ENCODE data around the gene CHMP6.

The CHMP6 gene

DNA sequence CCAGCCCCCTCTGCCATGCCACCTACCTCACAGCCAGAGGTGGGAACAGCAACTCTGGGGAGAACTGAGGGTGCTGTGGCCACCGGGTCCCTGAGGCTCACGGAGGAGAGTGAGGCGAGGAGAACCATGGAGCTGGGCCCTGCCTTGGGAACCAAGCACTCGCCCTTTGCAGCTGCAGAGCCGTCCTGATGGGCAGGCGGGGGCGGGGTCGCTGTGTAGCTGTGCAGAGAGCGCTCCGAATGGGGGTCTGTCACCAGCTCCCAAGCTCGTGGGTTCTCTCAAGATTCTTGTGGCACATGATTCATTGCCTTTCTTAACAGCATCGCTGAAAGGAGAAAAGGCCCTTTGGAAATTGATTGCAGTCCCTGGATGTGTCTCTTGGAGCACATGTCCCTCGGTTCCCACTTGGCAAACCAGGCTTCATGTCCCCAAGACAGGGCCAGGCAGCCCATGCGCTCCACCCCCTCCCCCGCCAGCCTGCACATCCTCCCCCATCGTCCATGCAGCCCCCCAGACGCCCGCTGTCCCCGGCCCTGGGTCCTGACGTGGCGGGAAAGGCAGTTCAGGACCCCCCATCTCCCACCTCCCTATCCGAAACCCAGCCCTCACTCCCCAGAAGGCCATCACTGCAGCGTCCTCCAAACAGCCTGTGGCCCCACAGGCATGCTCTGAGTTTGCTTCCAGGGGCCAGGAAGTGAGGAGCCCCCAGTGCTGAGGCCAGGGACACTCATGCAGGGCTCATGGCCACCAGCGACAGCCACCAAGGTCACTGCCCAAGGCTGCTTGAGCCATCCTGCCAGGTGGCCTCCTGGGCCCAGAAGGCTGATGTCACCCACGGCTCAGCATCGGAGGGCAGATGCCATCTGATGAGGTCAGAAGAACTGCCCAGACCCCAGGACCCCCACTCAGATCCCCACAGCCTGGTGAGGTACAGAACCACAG lies 20.6 kb upstream of the CHMP6 start:
- TF ChIP-seq, protein P1, sequence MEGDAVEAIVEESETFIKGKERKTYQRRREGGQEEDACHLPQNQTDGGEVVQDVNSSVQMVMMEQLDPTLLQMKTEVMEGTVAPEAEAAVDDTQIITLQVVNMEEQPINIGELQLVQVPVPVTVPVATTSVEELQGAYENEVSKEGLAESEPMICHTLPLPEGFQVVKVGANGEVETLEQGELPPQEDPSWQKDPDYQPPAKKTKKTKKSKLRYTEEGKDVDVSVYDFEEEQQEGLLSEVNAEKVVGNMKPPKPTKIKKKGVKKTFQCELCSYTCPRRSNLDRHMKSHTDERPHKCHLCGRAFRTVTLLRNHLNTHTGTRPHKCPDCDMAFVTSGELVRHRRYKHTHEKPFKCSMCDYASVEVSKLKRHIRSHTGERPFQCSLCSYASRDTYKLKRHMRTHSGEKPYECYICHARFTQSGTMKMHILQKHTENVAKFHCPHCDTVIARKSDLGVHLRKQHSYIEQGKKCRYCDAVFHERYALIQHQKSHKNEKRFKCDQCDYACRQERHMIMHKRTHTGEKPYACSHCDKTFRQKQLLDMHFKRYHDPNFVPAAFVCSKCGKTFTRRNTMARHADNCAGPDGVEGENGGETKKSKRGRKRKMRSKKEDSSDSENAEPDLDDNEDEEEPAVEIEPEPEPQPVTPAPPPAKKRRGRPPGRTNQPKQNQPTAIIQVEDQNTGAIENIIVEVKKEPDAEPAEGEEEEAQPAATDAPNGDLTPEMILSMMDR (IDR thresholded peaks at IDR 0.05; ENCODE audit: low read depth, low read length, missing control alignments): no peak
- no peak for DNase-seq (ENCODE audit: low read depth)
- no peak overlapping the region for H3K4me3 ChIP-seq (ENCODE audit: low read depth, low read length)
- in situ Hi-C loops (cut with HindIII; ENCODE audit: low sequenced_read_pairs): loop anchor here (25.0 kb wide), 1 partner anchor 534 kb away; no protein-coding TSS in a partner anchor

DNA sequence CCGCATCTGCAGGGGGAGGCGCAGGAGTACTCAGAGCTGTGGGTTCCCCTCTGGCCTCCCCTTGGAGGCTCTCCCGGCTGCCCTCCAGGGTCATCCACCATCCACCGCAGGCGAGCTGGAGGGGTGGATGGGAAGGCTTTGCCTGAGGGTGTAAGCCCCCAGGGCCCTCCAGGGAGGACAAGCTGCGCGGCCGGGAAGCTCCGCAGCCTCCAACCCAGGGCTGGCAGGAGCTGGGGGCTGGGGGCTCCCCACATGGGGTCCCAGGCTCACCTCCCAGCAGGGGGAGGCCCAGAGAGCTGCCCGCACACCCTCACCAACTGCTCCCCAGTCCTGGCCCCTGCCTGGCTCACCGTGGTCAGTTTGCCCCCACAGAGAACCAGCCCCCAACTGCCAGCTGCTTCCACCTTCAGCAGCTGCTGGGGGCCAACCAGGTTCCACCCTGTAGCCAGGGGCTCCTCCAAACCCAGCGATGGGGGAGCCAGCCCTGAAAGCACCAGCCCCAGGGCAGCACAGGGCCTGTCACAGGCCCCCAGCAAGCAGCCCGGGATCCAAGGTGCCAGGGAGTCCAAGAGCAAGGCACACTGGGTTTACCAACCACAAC lies 19.8 kb upstream of the CHMP6 start:
- in situ Hi-C loops (cut with HindIII; ENCODE audit: low sequenced_read_pairs): loop anchor here (25.0 kb wide), 1 partner anchor 535 kb away; no protein-coding TSS in a partner anchor
- DNase-seq (ENCODE audit: low read depth): no peak
- TF ChIP-seq, protein P1 (IDR thresholded peaks at IDR 0.05; ENCODE audit: low read depth, low read length, missing control alignments): no peak
- H3K4me3 ChIP-seq (ENCODE audit: low read depth, low read length): no peak overlapping the region

DNA sequence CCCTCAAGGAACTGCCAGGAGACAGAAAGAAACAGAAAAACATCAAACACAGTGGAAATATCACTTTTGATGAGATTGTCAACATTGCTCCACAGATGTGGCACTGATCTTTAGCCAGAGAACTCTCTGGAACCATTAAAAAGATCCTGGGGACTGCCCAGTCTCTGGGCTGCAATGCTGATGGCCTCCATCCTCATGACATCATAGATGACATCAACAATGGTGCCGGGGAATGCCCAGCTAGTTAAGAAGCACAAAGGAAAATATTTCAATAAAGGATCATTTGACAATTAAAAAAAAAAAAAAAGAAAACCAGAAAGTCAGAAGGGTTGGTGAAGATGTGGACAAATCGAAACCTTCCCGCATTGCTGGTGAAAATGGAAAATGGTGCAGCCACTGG lies 14.9 kb upstream of the CHMP6 start:
- TF ChIP-seq, protein P1 (IDR thresholded peaks at IDR 0.05; ENCODE audit: low read depth, low read length, missing control alignments): no peak
- in situ Hi-C loops (cut with HindIII; ENCODE audit: low sequenced_read_pairs): no loop called here
- DNase-seq (ENCODE audit: low read depth): no peak
- H3K4me3 ChIP-seq (ENCODE audit: low read depth, low read length): no peak overlapping the region

DNA sequence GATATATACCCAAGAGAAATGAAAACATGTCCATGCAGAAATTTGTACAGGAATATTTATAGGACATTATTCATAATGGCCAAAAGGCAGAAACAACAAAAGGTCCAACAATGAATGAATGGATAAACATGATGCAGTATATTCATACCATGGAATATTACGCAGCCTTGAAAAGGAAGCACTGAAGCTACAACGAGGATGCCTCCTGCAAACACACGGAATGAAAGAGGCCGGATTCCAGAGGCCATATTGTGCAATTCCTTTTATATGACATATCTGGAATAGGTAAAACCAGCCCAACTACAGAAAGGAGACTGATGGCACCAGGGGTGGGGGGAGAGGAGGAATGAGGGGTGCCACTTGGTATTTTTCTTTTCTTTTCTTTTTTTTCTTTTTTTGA lies 14.5 kb upstream of the CHMP6 start:
- H3K4me3 ChIP-seq (ENCODE audit: low read depth, low read length): no peak overlapping the region
- in situ Hi-C loops (cut with HindIII; ENCODE audit: low sequenced_read_pairs): no loop called here
- TF ChIP-seq, protein P1 (IDR thresholded peaks at IDR 0.05; ENCODE audit: low read depth, low read length, missing control alignments): no peak
- DNase-seq (ENCODE audit: low read depth): no peak

DNA sequence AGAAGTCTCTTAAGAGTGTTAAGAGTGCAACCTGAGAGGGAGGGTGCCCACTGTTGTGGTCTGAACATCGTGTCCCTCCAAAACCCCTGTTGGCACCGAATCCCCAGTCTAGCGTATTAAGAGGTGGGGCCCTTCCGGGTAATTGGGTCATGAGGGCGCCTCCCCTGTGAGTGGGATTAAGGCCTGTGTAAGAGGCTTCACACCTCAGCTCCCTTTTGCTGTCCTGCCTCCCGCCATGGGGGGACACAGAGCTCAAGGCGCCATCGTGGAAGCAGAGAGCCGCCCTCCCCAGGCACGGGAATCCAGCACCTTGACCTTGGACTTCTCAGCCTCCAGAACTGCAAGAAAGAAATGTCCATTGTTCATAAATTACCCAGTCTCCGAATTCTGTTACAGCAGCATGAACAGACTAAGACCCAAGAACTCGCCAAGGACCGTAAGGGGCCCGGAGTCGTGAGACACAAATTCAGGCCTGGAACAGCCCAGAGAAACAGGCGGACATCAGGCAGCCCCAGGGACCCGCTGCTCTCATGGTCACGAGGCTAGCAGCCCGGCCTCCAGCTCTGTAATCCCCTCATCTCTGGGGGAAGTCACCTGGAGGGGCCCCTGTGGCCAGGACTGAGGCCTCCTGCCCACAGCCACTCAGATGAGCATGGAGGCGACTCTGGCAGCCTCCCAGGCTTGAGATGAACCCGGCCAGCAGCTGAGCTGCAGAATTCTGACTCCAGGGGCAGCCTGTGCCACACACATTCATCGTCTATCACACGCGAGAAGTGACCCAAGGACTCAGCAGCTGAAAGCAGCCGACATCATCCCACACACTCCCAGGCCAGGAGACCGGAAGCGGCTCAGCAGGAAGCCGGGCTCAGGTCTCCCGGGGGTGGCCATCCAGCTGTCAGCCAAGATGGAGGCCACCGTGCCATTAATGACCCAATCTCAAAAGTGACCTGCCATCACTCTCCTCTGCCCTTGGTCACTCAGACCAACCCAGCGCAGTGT lies 12.8 kb upstream of the CHMP6 start:
- TF ChIP-seq, protein P1 (IDR thresholded peaks at IDR 0.05; ENCODE audit: low read depth, low read length, missing control alignments): no peak
- in situ Hi-C loops (cut with HindIII; ENCODE audit: low sequenced_read_pairs): no loop called here
- no peak overlapping the region for H3K4me3 ChIP-seq (ENCODE audit: low read depth, low read length)
- no peak for DNase-seq (ENCODE audit: low read depth)

Measured in astrocyte of the cerebellum (primary cell).